ENCODE data around the gene TDRD10.

TDRD10 gene

DNA sequence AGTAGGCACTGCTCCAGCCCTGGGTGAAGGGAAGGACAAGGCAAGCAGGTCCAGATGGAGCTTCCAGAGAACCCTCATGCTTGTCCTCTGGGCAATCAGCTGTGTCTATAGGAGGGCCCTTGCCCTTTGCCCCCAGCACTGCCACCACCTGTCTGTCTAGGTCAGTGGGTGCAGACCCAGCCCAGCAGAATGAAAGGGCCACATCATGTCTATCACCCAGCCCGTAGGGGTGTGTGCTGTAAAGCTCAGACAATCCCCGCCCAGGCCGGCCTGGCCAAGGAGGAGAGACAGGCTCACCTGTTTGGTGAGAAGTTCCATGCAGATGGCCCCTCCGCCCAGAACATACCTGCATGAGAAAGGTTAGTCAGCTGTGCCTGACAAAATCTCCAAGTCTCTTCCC is 49.5 kb downstream of the TDRD10 start:
- DNase-seq (ENCODE audit: low read depth in 1 of 2, low spot score in 1 of 2): no peak

DNA sequence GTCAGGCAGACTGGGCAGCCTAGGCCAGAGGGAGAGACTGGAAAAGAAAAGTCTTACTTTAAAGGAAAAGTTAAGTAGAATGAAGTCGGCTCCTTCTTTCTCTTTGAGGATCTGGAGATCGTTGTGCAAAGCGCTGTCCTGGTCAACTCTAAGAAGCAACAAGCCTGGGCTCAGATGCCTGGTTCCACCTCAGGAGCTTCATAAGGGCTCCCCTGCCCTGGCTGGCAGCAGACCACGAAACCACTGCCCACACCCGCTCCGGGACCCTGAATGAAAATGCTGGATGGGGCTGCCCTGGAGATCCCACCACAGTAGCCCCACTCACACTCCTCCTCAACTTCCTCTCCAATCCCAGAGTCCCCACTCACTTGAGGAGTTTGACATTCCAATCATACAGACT is 50.0 kb downstream of the TDRD10 start:
- DNase-seq (ENCODE audit: low read depth in 1 of 2, low spot score in 1 of 2): no peak

DNA sequence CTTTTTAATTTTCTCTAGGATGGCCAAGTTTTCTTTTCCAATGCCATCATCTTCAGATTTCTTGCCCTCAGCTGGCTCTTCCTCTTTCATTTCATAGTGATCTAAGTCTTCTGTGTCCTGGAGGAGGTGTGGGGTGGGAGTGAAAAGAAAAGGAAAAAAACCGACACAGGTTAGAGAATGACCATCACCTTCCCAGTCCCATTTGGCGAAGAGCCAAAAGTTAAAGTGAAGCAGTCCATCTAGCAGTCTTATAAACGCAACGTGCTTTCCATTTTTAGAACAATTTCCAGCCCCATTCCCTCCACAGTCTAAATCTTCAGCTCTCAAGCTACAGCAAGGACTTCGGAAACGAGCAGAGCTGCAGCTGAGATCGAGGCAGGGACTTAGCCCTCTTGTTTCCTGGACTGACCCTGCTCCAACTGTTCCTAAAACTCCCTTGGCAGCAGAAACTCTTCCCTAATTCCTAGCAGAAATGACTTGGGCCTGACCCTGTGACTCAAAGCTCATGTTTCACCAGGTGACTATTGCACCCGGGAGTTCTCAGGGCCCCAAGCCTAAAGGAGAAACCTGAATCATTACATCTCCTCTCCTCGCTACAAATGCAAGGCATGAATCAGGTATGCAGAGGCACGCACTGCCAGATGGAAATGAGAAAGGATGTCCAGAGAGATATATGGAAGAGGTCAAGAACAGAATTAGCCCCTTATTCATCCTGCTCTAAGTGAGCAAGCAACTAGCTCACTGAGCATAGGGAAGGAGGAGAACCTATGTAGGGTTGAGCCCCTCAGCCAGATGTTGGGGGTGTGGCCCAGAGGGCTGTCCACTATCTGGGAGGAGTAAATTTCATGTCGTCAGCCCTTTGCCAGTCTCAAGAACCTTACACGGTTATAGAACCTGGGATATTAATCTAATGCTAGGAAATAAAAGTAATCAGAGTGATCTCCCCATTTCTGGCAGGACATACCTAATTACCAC is 51.3 kb downstream of the TDRD10 start:
- DNase-seq (ENCODE audit: low read depth in 1 of 2, low spot score in 1 of 2): no peak

DNA sequence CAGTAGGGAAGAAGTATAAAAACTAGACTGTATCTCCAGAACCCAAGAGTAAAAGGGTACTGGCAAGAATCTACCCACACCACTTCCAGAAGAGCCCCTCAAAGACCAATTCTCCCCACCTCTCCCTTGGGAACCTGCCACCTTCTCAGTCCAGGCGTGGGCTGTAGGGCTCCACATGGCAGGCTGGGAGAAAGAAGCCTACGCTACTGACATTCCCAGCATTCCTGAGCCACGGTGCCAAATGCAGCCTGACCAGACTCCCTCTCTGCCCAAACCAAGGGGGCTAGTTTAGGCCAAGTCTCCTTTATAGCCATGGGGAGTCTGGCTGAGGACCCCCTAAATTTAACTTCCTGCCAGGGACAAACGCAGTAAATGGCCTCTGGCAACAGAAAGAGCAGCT is 54.4 kb downstream of the TDRD10 start:
- DNase-seq (ENCODE audit: low read depth in 1 of 2, low spot score in 1 of 2): no peak

DNA sequence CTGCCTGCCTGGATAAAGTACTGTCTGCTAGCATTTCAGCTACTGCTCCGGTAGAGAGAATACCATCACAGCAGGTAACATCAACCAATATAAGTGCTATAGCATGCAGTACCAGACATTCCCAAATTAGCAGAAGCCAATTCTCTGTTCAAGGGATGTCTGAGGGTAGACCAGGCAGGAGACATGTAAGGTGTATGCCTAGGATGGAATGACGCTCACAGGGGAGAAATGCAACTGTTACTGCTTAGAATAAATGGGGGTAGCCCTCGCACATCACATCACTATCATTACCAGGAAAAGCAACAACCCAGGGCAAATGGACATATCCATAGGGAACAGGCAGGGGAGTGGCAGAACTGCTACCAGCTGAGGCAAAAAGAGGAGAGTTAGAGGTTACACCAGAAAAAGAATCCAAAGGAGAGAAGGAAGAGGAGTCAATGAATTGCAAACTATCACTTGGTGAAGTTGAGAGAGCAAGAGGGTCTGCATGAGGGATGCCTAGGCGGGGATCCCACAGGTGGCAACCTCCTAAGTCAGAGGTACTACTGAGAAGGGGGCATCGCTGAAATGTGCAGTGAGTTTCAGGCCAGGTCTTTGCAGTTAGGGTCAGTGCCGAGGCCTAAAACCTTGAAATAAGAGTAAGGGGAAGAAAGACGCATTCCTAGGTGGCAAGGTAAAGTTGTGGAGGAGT is 55.4 kb downstream of the TDRD10 start:
- DNase-seq (ENCODE audit: low read depth in 1 of 2, low spot score in 1 of 2): no peak

DNA sequence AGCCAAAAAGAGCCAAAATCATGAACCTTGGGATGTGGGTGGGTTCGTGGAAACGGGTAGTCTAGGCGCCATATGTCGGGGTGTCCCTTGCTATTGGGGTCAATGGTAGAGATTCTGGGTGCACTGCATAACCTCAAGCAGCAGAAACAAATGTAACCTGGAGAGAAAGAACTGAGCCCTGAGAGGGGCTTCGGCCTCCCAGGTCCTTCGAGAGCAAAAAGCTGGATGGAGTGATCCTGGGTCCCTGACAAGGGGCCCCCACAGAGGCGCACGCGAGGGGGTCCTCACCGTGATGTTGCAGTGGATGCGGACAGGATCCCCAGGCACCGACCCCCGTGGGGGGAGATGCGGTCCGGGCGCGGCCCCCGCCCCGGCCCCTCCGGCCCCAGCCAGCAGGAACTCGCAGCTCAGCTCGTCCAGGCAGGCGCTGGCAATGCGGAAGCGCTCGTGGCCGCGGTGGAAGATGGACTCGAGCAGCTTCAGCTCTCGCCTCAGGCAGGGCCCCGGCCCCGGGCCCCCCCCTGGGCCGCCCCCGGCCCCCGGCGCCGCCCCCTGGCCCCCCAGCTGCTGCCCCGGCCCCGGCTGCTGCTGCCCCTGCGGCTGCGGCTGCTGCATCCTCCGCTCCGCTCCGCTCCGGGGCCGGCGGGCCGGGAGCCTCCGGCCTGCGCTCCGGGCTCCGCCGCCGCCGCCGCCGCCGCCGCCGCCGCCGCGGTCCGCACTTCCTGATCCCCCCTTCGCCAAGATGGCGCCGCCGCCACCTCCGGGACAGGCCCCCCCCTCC is 56.1 kb downstream of the TDRD10 start, which contains the start of gene UBE2Q1:
TSS of gene UBE2Q1 (minus strand) at position 724 of the 781 bp plus-strand sequence. CDS start at position 615, 109 bp downstream.
- DNase-seq (ENCODE audit: low read depth in 1 of 2, low spot score in 1 of 2): peak in 1 of 2 donors; percentile 4

DNA sequence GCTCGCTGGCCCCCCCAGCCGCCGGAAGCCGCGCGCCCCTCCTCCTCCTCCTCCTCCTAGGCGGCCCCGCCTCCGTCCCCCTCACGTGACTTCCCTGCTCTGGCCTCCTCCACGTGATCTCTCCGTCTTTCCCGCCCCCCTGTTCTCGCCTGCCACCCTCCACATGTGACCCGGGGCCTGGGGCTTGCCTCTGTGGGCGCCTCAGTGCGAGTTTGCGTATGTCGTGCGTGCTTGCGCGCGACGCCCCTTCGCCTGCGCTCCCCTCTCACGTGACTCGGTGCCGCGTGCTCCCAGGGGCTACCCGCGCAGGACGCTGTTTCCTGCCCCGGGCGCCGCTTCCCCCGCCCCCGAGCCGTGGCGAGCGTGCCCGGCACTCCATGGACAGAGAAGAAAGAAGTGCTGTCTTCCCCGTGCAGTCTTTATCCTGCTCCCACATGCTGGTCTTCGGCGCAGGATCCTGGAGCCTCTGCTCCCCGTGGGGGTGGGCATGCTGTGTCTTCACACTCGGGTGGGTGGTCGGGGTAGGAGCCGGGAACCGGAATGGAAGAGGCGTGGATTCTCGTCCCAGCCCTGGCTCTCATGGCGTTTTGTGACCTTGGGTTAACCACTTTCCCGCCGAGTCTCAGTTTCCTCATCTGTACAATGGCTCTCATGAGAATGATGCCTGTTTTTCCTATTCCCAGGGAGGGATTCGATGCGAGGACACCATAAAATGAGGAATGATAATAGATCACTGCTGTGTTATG is 56.9 kb downstream of the TDRD10 start:
- peak; percentile 97 to 99 for DNase-seq (ENCODE audit: low read depth in 1 of 2, low spot score in 1 of 2)

DNA sequence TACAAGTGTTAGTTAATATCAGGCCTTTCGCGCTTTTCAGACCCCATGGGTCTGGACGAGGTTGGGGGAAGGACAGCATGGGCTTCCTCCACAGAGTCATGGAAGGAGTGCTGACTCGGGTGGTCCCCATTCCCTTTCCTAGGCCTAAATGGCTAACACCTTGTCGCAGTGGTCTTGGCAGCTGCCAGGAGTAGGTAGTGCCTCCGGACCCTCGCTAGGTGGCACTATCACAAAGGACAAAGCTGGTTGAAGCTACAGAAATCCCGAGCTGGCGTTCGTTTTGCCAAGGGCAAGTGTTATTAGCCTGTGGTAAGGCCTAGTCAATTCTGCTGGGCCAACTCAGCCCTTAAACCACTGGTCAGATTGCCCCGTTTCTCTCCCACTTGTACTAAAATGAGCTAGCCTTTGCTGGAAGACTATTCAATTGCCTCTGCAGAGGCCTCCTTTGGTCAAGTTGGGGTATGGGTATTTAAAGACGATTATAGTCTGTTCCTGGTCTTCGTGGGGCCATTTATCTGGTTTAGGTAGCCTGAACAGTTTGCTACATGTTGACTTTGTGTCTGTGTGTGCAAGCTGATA is 57.5 kb downstream of the TDRD10 start:
- peak; percentile 65 to 80 for DNase-seq (ENCODE audit: low read depth in 1 of 2, low spot score in 1 of 2)

DNA sequence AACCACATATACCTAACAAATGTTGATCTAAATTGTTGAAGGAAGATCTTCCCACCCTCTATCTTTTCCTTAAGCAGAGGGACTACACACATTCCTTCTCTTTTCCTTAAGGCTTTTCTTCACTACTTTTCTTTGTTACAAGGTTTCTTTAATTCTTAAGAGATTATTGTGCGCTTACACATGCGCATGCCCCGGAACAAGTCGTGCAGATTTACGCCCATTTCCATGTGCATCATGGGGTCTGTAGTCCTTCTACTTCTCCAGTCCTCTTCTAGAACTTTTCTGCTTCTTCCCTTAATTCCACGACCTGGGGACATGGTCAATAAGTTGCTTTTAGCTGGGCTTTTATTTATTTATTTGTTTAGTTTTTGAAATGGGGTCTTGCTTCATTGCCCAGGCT is 63.9 kb downstream of the TDRD10 start:
- DNase-seq (ENCODE audit: low read depth in 1 of 2, low spot score in 1 of 2): no peak

DNA sequence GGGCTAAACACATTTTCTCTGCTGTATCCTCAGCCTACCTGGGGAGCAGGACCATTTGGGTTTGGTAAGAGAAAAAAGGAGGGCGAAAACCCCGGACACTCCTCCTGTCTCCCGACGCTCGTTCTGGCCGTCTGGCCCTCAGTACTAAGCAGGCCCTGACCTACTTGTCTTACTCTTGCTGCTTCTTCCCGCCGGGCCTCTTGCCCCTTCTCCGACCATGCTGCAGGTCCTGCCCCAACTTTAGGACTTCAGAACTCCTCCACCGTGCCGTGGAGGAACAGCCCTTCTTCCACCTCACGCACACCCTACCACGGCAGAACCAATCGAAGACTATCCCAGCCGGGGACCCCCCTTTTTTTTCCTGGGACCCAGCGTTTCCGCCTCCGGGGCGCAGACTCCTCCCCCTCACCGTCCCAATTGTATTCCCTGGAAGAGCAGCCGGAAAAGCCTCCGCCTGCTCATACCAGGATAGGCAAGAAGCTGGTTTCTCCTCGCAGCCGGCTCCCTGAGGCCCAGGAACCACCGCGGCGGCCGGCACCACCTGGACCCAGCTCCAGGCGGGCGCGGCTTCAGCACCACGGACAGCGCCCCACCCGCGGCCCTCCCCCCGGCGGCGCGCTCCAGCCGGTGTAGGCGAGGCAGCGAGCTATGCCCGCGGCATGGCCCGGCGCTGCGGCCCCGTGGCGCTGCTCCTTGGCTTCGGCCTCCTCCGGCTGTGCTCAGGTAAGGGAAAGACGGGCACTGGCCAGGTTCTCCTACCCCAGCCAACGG is 65.6 kb downstream of the TDRD10 start, which contains the start of gene CHRNB2:
TSS of gene CHRNB2 (plus strand) at position 393 of the 771 bp plus-strand sequence. CDS start at position 660, 267 bp downstream.
- peak; percentile 29 to 55 for DNase-seq (ENCODE audit: low read depth in 1 of 2, low spot score in 1 of 2)

DNA sequence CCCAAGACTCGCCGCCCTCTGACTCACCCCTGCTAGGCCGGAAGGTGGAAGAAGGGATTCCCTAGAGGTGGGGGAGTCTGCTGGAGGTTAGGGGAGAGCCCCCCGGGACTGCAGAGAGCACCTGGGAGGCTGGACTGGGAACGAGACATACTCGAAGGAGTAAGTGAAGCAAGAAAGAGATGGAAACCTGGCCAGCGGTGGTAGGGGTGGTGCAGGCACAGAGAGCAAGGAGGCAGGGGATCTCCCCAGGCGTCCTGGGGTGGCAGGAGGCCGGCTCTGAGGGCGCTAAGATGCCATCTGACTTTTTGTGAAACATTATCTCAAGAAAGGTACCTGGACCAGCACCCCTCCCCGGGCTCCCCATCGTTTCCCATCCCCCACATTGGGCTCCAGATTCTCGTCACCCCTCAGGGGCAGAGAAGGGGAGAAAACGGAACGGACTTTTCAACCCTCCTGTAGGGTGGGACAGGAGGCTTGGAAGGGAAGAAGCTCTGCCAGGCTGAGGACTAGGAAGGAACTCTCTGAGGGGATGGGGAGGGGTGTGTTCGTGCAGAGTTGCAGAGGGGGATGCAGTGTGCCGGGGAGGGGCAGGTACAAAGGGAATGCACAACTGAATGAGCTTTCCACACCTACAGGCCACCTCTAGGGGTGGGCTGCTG is 66.3 kb downstream of the TDRD10 start:
- DNase-seq (ENCODE audit: low read depth in 1 of 2, low spot score in 1 of 2): no peak

DNA sequence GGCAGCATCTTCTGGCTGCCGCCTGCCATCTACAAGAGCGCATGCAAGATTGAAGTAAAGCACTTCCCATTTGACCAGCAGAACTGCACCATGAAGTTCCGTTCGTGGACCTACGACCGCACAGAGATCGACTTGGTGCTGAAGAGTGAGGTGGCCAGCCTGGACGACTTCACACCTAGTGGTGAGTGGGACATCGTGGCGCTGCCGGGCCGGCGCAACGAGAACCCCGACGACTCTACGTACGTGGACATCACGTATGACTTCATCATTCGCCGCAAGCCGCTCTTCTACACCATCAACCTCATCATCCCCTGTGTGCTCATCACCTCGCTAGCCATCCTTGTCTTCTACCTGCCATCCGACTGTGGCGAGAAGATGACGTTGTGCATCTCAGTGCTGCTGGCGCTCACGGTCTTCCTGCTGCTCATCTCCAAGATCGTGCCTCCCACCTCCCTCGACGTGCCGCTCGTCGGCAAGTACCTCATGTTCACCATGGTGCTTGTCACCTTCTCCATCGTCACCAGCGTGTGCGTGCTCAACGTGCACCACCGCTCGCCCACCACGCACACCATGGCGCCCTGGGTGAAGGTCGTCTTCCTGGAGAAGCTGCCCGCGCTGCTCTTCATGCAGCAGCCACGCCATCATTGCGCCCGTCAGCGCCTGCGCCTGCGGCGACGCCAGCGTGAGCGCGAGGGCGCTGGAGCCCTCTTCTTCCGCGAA is 69.4 kb downstream of the TDRD10 start:
- no peak for DNase-seq (ENCODE audit: low read depth in 1 of 2, low spot score in 1 of 2)

DNA sequence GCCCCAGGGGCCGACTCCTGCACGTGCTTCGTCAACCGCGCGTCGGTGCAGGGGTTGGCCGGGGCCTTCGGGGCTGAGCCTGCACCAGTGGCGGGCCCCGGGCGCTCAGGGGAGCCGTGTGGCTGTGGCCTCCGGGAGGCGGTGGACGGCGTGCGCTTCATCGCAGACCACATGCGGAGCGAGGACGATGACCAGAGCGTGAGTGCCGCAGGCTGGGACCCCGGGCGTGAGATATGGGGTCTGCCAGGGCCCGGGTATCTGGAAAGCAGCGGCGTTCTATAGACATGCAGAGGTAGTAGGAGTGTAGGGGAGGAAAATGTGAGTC is 69.9 kb downstream of the TDRD10 start:
- DNase-seq (ENCODE audit: low read depth in 1 of 2, low spot score in 1 of 2): no peak

DNA sequence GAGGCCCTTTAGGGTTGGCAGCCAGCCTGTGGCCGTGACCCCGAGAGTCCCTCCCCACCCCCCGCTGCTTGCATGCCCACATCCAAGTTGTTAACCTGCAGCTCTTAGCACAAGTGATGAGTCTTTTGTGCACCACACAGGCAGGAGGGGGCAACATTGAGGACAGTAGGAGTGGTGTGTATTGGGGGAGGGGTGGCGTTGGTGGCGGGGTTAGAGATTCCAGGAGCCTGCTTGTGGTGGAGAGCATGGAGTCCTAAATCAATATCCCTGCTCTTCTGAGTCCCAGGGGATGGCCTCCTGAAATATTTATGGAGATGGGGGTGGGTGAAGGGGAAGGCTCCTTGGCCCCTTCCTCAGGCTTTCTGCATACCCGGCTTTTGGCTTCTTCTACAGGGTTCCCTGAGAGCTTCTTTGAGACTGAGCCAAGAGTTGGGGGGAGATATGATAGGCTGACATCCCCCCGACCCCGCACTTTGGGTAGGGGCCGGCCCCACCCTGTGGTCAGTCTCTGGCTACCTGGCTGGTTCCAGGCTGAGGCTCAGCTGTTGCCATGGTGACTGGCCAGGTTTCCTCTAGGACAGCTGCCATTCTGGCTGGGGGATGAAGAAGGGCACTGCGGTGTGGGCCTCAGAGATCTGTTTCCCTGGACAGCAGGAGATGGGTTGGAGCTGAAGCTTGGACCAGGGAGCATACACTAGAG is 70.6 kb downstream of the TDRD10 start:
- DNase-seq (ENCODE audit: low read depth in 1 of 2, low spot score in 1 of 2): no peak

DNA sequence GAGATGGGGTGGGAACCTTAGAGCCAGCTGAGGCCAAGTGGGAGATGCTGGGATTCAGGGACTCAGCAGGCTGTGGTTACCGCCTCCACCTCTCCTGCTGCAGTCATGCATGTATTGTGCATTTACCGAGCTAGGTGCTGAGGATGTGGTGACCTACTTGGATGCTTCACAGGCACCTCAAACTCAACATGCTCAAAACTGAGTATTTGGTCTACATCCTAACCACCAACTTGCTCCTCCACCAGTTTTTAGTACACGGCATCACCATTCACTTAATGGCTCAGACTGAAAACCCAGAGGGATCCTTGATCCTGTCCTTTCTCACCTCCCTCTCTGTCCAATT is 71.1 kb downstream of the TDRD10 start:
- no peak for DNase-seq (ENCODE audit: low read depth in 1 of 2, low spot score in 1 of 2)

DNA sequence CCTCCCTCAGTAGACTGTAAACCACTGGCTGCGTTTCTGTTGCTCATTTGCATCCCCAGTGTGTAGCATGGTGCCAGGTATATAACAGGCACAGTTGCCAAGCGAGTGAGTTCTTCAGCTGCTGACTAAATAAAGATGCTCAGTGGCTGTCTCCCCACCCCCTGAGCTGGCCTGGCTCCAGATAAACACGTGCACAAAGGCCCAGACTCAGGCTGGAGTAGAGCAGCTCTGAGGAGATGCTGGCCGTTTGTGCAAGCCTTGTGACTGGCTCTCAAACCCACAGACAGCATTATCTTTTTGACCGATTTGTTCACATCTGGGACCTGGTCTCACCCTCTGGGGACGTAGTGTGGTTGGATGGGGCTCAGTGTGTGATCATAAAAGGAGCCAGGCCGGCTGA is 72.7 kb downstream of the TDRD10 start:
- no peak for DNase-seq (ENCODE audit: low read depth in 1 of 2, low spot score in 1 of 2)

DNA sequence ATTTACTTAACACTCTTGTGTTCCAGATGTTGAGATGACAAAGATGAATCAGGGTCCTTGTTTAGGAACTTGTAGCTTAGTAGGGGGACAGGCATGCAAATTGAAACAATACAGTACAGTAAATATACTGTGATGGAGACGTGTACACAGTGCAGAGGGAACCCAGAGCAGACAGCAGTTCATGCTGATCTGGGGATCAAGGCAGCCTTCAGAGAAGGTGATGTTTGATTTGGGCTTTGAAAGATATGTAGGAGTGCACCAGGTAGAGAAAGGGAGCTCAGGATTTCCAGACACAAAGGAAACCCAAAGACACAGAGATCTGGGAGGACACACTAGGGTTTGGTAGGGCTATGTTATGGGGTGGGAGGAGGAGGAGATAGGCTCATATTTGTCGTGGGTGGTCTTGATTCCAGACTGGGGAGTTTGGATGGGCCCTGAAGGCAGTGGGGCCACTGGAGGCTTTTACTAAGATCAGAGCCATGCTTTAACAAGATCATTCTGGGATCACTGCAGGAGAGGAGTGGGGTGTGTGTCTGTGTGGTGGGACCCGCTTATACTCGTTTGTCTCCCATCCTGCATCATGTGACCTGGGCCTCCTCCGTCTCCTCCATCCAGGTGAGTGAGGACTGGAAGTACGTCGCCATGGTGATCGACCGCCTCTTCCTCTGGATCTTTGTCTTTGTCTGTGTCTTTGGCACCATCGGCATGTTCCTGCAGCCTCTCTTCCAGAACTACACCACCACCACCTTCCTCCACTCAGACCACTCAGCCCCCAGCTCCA is 73.3 kb downstream of the TDRD10 start:
- DNase-seq (ENCODE audit: low read depth in 1 of 2, low spot score in 1 of 2): no peak
